Heart left ventricle (tissue), 16 donors: ENCODE measurements around the gene GLDC. TPM values are rescaled to one million over a fixed set of nuclear protein-coding genes. Genes with fewer than 3 reads are reported as not detected.
"Not testable (repeated sequence)": the region's sequence is repeated elsewhere in the genome, so short reads cannot be mapped to it uniquely, and the experiment has no call there.

Source experiments
- ATAC-seq, 4 donors: fragments of 200-7000 bp; cut with Tn5 transposase; one replicate each; pipeline ENCODE4 v1.9.1; 2020 to 2022; ENCODE audit warnings: moderate library complexity in 4 of 4, mild to moderate bottlenecking in 3 of 4, moderate number of reproducible peaks in 1 of 4
- DNase-seq, 5 donors: peaks; one replicate each; pipeline ENCODE4 v3.0.0-alpha.2; 2020
- H3K27ac ChIP-seq, 12 donors: fragments of 200-600 bp; sonication (generic) in 4 of 12; one replicate each; pipeline versions ENCODE4 v1.5.0 to v1.8.0; 2016 to 2022; ENCODE audit warnings: mild to moderate bottlenecking in 2 of 12
- H3K27me3 ChIP-seq, 9 donors: fragments of 200-600 bp; sonication (generic) in 2 of 9; one replicate each; pipeline versions ENCODE4 v1.5.1 to v1.8.0; 2016 to 2022; ENCODE audit warnings: mild to moderate bottlenecking in 3 of 9
- H3K36me3 ChIP-seq, 9 donors: fragments of 200-600 bp; sonication (generic) in 2 of 9; one replicate each; pipeline versions ENCODE4 v1.5.0 to v1.8.0; 2018 to 2022; ENCODE audit warnings: mild to moderate bottlenecking in 2 of 9
- H3K4me1 ChIP-seq, 12 donors: fragments of 200-600 bp; sonication (generic) in 4 of 12; one replicate each; pipeline versions ENCODE4 v1.5.0 to v1.8.0; 2016 to 2022; ENCODE audit warnings: mild to moderate bottlenecking in 3 of 12
- H3K4me3 ChIP-seq, 12 donors: fragments of 200-600 bp; sonication (generic) in 4 of 12; one replicate each; pipeline versions ENCODE4 v1.5.0 to v1.8.0; 2017 to 2022; ENCODE audit warnings: mild to moderate bottlenecking in 9 of 12, moderate library complexity in 4 of 12
- H3K9me3 ChIP-seq, 12 donors: fragments of 200-600 bp; sonication (generic) in 4 of 12; one replicate each; pipeline versions ENCODE4 v1.5.0 to v1.8.0; 2016 to 2022; ENCODE audit warnings: mild to moderate bottlenecking in 1 of 12
- POLR2A ChIP-seq, 2 donors: fragments of 450-650 bp; IDR thresholded peaks; one replicate each; pipeline ENCODE4 v1.6.1; 2017; ENCODE audit warnings: antibody characterized with exemption in 2 of 2, mild to moderate bottlenecking in 2 of 2, moderate library complexity in 2 of 2
- WGBS, 4 donors: extraction: QIAGEN DNeasy Blood & Tissue Kit in 2 of 4; methylation state at CpG; one replicate each; pipeline versions ENCODE4 v1.1.5 to v1.1.7; 2013 to 2018; 5-methylcytosine and 5-hydroxymethylcytosine counted together
- intact Hi-C, 10 donors: fragments of 100-400 bp; cut with DNase I; formaldehyde crosslinking; loops; one replicate each; pipeline versions ENCODE4 v1.11.1 to v1.14.2; 2022
- polyA plus RNA-seq, 2 donors: library from polyadenylated mRNA; stranded (reverse); fragments of 200-250 nt; gene quantifications; one replicate each; pipeline ENCODE4 v1.2.3, GENCODE V29; 2013
- total RNA-seq, 9 donors: library from RNA; depleted of rRNA in 2 of 9; stranded (reverse); fragments of >200 nt in 2 of 9; fragmentation: NEBNext Ultra II Directional in 3 of 9; extraction: Animal tissue kit (Norgen Biotek cat#: 25700) in 3 of 9; gene quantifications; one replicate each; pipeline versions ENCODE4 v1.1.0 to v1.2.4, GENCODE V29; 2016 to 2023
- TF ChIP-seq, protein P1 (sequence below), 12 donors: fragments of 200-600 bp; sonication (generic) in 4 of 12; IDR thresholded peaks; one replicate each; pipeline versions ENCODE4 v1.5.0 to v1.8.0; 2018 to 2022; ENCODE audit warnings: antibody characterized with exemption in 12 of 12, mild to moderate bottlenecking in 5 of 12
- donor health status: ischemic (EF 13 %, LVEDD 7.1; RV severe dilation, severe dysfunction).
- donor health status: healthy with polysubstance abuse.
- donor health status: DM: no; HTN: yes; CAD: no.
- donor health status: DM: no; HTN: no; CAD: no.
- donor health status: ischemic (EF 25% LVEDD 6.9; RV normal size, moderate dysfunction).
- donor health status: ischemic (EF 25% LVEDD 5.7; RV mildly dilated, moderate dysfunction).
- donor health status: healthy.
- donor health status: DM: yes; HTN: yes; CAD: no.
- donor health status: ischemic (EF 35%, LVEDD 5.7; RV mildly dilated, moderate dysfunction).
- donor health status: nonischemic (EF 11% LVEDD 7.7; RV severe dilation, severe dysfunction).
- donor health status: DM: yes; HTN: yes; CAD: no.
- donor health status: PGD.
- donor health status: ischemic (EF 29% LVEDD 5.4; RV normal size, mild dysfunction).
- donor health status: nonischemic (EF 23%, LVEDD 6.1; RV moderate dilation, normal function).

The GLDC gene
- total and polyA plus RNA-seq, 11 donors: 0.26 to 0.53 TPM; not detected in 9

DNA sequence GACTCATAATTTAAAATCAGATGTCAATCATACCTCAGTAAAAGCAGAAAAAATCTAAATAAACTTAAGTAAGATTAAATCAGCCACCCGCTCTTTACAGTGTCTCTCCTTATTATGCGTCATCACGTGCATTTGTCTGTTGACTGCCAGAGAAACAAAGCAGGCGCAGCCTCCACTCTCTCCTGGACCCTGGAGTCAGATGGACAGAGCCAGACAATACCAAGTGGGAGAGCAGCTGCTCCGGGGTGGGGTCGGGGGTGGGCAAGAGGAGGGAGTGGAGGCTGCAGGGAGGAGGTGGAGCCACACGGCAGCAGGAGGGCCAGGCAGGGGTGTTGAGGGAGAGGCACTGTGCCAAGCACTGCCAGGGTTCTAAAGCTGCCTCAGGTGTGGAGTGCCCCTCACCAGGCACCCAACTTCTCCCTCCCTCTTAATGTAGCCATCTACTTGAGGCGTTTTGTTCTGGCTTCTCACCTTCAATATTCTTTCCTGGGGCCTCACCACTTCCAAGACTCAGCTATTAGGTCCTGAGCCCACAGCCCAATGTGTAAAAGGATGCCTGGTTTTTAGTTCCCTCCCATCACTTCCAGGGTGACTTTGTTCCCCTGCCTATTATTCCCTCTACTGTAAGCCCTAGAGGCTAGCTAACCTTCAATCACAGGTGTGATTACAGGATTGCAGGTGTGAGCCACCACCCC, 96.3 kb downstream of the GLDC start:
- ATAC-seq: no peak
- WGBS, 4 donors: 40 to 54% (median 44%) methylated on average over 8 of the region's 8 CpGs
- TF ChIP-seq POLR2A (IDR thresholded peaks at IDR 0.05): no peak
- TF ChIP-seq, protein P1, sequence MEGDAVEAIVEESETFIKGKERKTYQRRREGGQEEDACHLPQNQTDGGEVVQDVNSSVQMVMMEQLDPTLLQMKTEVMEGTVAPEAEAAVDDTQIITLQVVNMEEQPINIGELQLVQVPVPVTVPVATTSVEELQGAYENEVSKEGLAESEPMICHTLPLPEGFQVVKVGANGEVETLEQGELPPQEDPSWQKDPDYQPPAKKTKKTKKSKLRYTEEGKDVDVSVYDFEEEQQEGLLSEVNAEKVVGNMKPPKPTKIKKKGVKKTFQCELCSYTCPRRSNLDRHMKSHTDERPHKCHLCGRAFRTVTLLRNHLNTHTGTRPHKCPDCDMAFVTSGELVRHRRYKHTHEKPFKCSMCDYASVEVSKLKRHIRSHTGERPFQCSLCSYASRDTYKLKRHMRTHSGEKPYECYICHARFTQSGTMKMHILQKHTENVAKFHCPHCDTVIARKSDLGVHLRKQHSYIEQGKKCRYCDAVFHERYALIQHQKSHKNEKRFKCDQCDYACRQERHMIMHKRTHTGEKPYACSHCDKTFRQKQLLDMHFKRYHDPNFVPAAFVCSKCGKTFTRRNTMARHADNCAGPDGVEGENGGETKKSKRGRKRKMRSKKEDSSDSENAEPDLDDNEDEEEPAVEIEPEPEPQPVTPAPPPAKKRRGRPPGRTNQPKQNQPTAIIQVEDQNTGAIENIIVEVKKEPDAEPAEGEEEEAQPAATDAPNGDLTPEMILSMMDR (IDR thresholded peaks at IDR 0.05): no peak
- no peaks in the 10 kb centered on the region for H3K9me3 ChIP-seq
- H3K4me3 ChIP-seq: no peak overlapping the region
- no peaks in the 10 kb centered on the region for H3K36me3 ChIP-seq
- DNase-seq: no peak
- H3K27me3 ChIP-seq: no peaks in the 10 kb centered on the region
- intact Hi-C loops: no loop called here
- H3K4me1 ChIP-seq: peaks cover 0 to 12% (median 0%) of the 10 kb centered on the region in 12 donors
- no peak overlapping the region for H3K27ac ChIP-seq

DNA sequence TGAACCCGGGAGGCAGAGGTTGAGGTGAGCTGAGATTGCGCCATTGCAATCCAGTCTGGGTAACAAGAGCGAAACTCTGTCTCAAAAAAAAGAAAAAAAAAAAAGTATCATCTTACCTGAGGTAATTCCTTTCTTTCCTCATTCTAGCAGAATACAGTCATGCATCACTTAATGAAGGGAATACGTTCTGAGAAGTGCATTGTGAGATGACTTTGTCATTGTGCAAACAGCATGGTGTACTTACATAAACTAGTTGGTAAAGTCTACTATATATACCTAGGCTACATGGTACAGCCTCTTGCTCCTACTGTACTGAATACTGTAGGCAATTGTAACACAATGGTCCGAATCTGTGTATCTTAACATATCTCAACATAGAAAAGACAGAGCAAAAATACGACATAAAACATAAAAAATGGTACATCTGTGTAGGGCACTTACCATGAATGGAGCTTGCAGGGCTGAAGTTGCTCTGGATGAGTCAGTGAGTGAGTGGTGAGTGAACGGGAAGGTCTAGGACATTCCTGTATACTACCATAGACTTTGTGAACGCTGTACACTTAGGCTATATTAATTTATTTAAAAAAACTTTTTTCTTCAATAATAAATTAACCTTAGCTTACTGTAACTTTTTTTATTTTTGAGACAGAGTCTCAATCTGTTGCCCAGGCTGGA, 100.4 kb downstream of the GLDC start:
- intact Hi-C loops: no loop called here
- no peak for ATAC-seq
- H3K4me3 ChIP-seq: no peak overlapping the region
- WGBS, 4 donors: 89 to 94% (median 91%) methylated on average over 8 of the region's 8 CpGs
- DNase-seq: no peak
- no peaks in the 10 kb centered on the region for H3K27me3 ChIP-seq
- no peaks in the 10 kb centered on the region for H3K9me3 ChIP-seq
- H3K27ac ChIP-seq: no peak overlapping the region
- TF ChIP-seq, protein P1 (IDR thresholded peaks at IDR 0.05): no peak
- no peak for TF ChIP-seq POLR2A (IDR thresholded peaks at IDR 0.05)
- H3K4me1 ChIP-seq: no peaks in the 10 kb centered on the region
- no peaks in the 10 kb centered on the region for H3K36me3 ChIP-seq

DNA sequence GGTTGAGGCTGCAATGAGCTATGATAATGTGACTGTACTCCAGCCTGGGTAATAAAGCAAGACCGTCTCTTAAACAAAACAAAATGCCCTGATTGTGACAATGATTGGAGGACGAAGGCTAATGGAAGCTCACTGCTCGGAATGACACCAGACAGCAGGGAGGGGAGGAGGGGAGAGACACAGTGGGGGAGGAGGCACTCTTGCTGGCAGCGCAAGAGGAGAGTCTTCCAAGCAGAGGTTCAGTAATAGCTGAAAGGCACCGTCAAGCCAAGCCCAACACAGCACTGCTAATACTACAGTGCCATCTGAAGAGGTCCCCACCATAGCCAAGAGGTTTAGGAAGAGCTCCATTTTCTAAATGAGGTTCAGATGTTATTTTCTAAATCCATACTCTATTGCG, 102.3 kb downstream of the GLDC start:
- 50 to 57% (median 52%) methylated on average over 6 of the region's 6 CpGs for WGBS, 4 donors
- H3K9me3 ChIP-seq: no peaks in the 10 kb centered on the region
- DNase-seq (no peak), ATAC-seq (no peak)
- H3K27me3 ChIP-seq: no peaks in the 10 kb centered on the region
- H3K27ac ChIP-seq: no peak overlapping the region
- no peak overlapping the region for H3K4me3 ChIP-seq
- H3K4me1 ChIP-seq: no peaks in the 10 kb centered on the region
- no peak for TF ChIP-seq POLR2A (IDR thresholded peaks at IDR 0.05)
- TF ChIP-seq, protein P1 (IDR thresholded peaks at IDR 0.05): no peak
- no peaks in the 10 kb centered on the region for H3K36me3 ChIP-seq
- intact Hi-C loops: no loop called here

DNA sequence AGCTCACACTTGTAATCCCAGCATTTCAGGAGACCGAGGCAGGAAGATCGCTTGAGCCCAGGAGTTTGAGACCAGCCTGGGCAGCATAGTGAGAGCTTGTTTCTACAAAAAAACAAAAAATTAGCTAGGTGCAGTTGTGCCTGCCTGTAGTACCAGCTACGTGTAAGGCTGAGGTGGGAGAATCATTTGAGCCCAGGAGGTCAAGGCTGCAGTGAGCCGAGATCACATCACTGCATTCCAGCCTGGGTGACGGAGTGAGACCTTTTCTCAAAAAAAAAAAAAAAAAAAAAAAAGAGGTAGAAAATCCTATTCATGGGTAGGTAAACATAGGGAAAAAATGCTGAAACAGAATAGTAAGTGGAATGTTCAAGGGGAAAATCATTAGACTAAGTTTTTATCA, 102.9 kb downstream of the GLDC start:
- H3K27ac ChIP-seq, H3K27me3 ChIP-seq, H3K36me3 ChIP-seq, H3K4me3 ChIP-seq, H3K9me3 ChIP-seq, H3K4me1 ChIP-seq, ATAC-seq, DNase-seq, intact Hi-C loops: not testable (repeated sequence)
- WGBS, 4 donors: 83 to 87% (median 85%) methylated on average over 5 of the region's 5 CpGs
